Stimulated activated CD4-positive, alpha-beta T cell treated with anti-CD3 and anti-CD28 coated beads, Interleukin-4, amount 100 ng/mL, for 1 hour (primary cell): Measurements from ENCODE around the gene STK24.

Source experiments
- DNase-seq: peaks from one replicate; pipeline ENCODE4 v3.0.0-alpha.2; 2020

STK24 gene

DNA sequence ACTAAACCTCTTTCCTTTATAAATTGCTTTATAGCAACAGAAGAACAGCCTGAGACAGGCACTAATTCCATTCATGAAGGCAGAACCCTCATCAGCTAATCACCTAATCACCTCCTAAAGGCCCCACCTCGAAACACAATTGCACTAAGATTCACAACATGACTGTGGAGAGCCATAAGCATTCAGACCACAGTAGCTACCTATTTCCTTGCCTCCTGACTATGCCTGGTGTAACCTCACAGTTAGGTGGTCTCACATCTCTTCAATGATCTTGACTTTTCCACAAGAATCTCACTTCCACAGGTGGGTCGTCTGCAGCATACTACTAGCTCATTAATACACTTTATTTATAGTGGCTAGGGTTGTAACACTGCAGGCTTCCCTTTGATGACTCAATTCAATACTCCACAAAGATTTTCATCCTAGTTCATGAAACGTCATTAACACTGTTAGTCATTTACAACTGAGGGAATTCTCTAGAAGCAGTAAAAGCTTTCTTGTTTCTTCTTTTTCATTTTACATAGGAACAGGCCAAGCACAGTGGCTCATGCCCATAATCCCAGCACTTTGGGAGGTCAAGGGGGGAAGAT is 27.1 kb downstream of the STK24 start:
- no peak for DNase-seq

DNA sequence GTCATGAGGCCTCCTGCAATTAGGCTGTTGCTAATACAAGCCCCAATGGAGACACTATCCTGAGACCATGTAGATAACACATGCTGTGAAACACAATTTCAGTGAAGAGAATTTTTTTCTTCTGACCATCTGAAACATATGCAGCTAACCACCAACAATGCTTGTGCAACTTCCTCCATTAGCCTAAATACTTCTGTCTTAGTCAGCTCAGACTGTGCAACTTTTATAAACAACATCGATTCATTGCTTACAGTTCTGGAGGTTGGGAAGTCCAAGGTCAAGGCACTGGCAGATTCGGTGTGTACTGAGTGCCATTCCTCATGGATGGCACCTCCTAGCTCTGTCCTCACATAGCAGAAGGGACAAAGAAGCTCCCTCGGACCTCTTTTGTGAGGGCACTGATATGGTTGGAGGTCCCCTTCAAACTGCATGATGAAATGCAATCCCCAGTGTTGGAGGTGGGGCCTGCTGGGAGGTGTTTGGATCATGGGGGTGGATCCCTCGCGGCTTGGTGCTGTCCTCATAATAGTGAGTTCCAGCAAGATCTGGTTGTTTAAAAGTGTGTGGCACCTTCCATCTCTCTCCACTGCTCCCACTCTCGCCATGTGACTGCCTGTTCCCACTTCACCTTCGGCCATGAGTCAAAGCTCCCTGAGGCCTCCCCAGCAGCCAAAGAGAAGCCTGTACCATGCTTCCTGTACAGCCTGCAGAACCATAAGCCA is 27.7 kb downstream of the STK24 start:
- DNase-seq: no peak

DNA sequence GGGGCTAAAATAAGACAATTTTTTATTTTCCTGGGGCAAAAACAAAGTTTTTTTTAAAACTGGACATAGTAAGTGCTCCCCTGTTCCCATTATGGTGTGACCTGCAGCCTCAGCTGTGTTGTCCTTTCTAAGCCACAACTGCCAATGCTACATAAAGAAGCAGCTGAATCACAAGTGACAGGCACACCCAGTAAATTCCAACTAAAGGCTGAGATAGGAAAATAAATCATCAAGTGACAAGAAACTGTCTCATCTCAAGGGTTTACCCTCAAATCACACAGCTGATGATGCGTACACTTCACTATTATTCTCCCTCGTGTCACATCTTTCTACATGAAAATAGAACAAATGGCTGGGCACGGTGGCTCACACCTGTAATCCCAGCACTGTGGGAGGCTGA is 28.7 kb downstream of the STK24 start:
- no peak for DNase-seq

DNA sequence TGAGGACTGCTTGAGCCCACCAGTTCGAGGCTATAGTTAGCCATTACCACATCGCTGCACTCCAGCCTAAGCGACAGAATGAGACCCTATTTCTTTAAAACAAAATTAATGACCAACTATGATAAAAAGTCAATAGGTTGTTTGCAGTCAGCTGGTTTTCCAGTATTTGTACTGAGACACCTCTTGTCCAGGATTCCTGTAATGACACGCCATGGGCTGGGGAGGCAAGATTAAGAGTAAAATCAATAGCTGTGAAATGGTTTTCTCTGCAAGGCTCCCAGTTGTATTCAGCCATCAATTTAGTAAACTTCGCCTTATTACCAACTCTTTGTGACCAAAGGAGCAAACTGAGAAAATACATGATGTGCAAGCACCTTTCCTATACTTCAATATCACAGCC is 29.5 kb downstream of the STK24 start:
- no peak for DNase-seq

DNA sequence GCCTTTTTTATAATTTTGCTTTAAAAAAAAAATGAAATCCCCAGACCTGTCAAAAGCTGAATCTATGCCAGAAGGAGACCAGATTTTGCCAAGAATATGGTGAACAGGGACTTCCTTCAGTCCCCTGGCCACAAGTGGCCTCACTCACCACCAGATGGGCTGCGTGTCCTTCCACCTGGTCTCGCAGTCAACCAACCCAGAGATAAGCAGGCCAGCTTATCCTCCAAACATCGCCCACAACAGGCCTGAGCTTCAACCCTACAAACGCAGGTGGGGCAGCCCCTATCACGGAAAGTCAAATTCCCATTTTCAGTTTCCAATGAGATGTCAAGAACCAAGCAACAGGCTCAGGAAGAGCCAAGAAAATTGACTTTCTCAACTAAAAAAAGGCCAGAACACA is 30.5 kb downstream of the STK24 start:
- no peak for DNase-seq

DNA sequence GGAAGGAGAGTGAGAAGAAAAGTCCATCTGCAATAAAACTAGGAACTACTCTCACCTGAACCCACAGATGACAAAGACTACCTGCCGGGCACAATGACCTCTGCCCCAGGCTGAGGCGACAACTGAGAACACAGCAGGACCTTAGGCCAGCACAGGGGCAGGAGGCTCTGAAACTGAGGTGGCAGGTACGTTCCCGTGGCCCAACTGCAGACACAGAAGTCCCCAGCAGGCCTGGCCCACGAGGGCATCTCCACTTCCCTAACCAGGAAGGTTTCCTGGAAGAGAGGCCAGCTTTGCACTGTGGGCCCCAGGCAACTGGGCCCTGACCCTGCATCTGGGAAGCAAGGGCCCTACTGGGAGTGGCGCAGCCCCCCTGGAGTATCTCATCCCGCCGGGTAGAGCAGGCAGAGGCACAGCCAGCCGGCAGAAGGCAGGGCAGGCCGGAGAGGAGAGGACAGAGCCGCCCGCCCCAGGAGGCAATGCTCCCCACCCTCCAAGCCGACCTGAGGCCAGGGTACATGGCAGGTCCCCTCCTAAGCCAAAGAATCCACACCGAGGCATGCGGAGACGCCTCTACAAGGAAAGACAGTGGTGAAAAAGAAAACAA is 32.7 kb downstream of the STK24 start:
- no peak for DNase-seq

DNA sequence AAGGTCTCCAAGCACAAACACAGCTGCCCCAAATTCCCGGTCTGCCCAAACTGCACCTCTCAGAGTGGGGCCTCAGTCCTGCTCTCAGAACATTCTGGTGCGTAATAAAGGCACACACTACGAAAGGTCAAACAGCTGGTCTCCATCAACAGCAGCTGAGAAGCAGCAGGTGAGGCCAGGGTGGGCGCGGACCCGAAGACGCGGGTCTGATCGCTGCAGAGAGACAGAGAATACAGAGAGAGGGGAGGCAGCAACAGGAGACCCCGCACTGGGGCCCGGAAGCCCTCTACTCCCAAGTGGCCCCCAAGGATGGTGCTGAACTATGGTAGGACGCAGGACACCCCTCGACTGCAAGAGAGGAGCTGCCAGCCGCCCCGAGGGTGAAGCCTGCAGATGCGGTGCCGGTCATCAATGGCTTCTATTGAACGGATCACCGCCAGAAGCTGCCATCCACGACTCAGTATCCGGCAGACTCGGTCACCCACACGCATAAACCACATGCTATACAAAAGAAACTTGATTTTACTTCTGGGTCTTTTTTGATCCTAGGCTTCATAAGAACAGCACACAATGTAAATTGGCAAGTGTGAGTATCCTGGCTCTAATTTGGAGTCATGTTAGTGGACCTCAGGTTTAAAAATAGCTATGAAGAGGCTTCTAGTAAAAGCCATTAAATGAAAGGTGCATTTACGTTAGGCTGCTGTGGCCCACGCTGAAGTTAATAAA is 33.4 kb downstream of the STK24 start:
- DNase-seq: no peak

DNA sequence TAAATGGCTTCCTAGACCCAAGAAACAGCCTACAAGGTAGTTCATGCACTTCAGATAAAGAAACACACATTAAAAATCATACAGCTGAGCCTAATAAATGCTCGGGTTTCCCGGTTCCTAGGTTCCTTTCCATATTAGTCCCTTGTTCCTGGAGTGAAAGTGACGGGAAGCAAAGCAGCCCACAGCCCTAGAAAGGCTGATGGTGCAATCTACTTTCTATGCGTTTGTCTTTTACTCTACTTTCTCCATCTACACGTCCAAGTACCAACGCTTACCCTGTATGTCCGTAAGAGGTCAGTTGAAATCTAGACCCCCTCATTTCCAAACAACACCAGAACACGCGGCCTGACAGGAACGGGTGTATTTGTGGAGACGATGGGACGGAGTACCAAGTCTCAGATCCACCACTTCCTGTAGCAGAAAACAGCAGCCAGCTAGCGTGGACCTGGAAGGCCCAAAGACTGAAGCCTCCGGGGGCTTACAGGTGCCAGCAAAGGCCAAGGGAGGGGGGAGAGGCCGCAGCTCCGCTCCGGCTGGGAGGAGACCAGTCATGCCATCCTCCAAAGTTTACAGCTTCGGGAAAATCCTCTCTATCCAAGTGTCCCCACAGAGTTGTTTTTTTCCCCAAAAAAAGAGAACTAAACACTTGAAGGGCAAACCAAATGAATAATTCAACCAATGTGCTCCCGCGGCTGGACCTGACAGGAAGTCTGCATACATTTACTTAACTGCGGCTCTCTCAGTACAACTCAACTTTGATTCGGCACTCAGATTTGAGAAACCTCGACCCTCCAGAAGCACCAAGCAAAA is 34.1 kb downstream of the STK24 start:
- no peak for DNase-seq

DNA sequence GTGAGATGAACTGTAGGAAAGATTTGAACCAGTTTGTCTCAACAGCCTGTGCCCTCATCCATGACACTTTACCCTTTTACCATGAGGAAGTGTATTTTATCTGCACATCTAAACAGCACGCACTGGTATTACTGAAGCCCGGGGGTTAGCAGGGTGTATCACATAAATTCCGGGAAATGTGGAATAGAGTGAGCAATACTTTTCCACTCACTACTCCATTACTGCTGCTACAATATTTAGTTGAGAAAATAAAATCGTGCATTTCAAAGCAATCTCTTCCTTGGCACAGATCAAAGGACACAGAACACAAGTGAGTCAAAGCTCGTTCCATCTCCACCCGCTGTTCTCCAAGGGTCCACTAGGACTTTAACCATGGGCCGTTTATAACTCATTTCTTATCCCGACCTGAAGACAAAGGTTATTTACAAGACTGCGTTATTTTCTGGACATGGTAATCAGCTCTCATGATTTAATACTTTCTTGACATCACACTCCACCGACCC is 35.2 kb downstream of the STK24 start:
- DNase-seq: no peak

DNA sequence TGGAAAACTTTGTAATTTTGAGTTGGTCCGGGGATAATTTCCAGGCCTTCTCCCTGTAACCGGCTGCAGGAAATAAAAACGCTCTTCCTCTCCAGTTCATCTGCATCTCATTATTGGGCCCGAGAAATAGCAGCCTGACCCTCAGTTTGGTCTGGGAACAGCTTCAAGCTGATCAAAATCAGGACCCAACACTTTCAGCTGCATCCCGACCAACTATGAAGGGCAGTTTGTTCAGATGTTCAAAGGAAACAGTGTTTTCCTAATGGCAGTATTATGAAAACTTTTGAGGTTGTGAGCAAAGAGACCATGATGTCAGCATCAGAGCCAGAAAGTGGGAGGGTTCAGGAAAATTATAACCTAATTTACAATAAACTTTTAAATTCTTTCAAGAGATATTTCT is 35.7 kb downstream of the STK24 start:
- DNase-seq: no peak

DNA sequence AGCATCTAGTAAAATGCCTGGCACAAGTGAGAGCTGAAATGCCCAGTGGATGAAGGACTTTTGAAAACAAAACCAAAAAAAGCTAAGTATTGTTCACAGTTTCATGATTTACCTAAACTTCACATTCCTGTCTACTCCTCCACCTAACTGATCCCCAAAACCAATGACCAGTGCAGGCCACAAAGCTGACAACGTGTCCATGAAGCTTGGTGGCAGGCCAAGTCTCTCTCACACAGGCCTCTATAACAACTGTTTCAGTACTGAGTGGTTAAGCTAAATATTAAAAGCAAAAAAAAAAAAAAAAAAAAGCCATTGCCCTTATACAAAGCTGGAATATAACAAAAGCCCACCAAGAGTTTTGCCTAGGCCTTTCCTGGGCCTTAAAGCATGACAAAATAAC is 36.4 kb downstream of the STK24 start:
- no peak for DNase-seq

DNA sequence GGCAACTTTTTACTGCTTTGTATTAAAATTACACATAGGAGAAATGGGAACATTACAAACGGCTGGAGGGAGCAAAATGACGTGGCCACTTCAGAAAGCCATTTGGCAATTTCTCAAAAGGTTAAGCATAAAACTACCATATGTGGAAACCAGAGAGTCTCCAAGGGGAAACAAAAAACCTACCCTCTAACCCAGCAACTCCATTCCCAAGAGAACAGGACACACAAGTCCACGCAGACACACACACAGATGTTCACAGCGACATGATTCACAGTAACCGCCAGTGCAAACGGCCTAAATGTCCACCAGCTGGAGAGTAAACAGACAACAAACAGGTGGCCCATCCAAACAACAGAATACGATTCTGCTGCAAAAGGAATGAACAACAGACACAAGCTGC is 37.2 kb downstream of the STK24 start:
- no peak for DNase-seq

DNA sequence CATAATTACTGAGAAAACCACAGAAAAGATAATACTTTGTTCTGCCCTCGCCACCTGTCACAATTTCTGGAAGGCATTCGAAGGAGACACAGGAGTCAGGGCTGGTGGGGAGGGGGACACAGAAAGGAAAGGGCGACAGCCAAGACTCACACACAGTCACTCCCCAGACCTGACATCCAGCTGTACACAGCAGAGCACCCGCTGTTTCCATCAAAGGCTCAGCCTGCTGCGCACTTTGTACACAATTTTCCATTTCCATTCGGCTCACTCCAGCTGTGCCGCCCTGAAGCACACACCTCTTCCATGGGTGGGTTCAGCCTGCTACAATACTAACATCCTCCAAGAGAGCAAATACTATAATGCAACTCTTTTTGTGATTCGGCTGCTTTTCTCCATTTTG is 38.0 kb downstream of the STK24 start:
- no peak for DNase-seq

DNA sequence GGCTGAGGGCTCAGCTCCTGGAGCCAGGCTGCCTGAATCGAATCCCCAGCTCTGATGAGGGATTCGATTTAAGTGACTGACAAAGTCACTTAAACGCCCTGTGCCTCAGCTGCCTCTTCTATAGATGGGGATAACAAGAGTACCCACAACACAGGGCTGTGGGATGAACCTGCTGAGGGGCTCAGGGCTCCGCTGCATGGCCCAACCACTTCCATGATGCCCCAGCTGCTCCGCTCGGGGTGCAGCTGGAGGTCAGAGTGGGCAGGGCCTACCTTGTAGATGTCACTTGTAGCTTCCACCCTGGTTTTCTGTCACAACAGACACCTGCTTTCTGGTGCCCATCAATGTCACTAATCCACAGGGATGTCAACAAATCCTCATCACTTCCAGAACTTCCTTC is 39.2 kb downstream of the STK24 start:
- no peak for DNase-seq

DNA sequence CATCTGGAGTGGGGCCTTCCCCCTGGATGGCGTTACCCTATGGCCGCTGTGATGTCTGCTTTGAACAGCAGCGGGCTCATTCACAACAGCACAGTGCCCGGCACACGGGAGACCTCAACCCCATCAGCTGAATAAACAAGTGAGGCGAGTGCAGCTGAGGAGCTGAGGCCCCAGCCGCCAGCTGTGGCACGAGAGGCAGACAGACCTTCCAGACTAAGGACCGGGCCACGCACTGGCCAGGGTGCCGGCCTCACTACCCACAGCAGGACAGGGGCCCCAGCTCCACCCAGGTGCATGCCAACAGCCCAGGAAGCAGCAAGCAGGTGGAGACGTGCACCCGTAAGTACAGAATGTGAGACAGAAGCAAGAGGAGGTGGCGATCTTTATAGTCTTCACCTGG is 39.6 kb downstream of the STK24 start:
- DNase-seq: no peak

DNA sequence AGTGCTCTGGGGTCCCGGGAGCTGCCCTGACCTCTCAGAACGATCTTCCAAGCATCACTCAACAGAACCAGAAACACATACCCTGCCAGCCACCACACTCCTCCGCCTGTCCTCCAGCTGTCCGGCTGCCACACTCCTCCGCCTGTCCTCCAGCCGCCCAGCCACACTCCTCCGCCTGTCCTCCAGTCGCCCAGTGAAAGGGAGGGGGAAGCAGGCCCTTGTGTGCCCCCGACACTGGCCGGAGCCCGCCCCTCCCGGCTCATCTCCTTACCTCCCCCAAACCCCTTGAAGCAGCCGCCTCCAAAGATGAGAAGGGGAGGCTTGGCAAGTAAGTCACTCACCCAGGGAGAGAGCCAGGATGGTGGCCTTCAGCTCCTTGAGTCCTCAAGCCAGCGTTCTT is 40.2 kb downstream of the STK24 start:
- DNase-seq: no peak

DNA sequence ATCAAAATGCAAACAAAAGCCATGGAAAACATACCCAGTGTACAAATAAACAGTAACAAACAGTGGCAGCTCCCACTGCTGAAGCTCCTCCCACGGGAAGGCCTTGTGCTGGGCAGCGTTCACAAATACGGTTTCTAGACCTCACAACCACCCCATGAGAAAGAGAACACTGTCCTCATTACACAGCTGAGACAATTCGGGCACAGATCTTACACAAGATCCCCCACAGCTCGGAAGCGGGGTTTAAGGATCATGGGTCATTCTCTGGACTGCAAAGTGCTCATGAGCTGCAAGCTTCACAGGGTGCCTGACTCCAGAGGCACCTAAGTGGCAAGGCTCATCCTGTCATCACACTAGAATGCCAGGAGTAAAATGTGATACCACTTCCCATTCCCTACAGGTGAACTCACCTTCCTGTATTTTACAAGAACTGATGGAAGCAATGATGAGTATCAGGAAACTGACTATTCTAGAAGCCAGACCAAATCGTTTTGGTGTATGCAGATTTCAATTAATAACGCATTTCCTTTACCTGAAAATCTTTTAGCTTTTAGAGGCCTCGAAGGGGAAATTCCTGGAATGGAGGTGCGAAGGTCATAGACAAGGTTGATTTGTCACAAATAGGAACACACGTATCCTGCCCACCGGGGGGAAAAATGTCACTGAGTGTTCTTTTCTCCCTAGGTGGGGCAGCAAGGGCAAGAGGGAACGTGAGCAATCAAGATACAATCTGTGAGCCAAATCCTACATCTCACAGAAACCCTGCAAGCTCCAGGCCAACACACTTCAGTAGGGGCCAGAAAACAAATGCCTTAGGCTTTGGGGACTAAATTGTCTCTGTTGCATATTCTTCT is 41.2 kb downstream of the STK24 start:
- no peak for DNase-seq

DNA sequence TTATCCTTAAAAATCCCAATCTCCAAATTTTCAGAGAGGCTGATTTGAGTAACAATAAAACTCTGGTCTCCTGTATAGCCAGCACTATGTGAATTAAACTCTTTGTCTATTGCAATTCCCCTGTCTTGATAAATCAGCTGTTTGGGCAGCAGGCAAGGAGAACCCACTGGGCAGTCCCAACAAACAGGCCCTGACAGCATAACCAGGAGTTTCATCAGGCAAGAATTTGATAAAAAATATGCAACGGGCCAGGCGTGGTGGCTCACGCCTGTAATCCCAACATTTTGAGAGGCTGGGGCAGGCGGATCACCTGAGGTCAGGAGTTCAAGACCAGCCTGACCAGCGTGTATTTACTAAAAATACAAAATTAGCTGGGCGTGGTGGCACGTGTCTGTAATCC is 42.1 kb downstream of the STK24 start:
- DNase-seq: no peak

DNA sequence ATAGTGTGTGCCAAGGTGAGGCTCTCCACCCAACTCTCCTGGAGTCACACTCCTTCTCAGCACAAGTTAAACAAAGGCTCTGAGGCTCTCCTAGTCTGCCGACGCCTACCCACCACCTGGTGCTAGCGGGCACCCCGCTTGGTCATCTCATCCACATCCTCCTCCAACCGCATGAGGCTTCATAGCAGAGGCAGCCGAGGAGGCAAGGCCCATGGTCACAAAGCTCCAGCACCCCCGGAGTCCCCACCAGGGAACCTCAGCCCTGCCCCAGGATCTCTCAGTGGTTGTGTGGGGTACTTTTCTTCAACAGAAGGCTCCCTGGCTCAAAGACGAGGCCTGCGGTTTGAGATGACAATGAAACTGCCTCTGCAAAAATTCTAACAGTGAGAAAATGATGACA is 43.0 kb downstream of the STK24 start:
- no peak for DNase-seq

DNA sequence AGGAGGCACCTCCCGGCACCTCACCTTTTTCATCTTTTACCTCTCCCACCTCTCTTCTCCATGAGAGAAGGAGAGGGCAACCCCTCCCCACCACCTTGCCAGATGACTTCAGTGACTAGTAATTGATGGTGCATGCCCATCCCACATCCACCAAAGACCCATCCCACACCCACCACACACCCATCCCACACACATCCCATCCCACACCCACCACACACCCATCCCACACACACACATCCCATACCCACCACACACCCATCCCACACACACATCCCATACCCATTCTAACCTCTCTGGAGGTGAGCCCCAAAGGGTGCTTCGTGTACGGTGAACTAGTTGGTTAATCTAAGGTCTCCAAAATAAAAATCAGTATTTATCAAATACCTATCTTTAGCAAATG is 44.7 kb downstream of the STK24 start:
- DNase-seq: no peak

DNA sequence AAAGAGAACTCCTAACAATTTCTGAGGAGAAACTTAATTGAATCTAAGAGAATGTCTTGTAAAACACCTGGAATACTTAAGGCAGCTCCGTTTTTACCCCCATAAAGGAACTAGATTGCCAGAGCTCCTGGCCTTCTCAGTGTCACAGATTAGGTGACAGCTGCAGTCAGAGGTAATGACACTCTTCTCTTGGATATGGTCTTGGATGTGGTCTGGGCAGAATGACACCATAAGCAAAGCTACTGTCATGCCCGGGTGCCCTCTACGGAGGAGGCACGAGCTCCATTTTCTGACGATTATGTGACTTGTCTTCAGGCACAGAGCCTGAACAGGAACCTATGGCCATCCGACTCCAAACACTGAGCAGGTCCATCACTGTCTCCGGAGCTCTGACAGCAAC is 46.7 kb downstream of the STK24 start:
- DNase-seq: no peak

DNA sequence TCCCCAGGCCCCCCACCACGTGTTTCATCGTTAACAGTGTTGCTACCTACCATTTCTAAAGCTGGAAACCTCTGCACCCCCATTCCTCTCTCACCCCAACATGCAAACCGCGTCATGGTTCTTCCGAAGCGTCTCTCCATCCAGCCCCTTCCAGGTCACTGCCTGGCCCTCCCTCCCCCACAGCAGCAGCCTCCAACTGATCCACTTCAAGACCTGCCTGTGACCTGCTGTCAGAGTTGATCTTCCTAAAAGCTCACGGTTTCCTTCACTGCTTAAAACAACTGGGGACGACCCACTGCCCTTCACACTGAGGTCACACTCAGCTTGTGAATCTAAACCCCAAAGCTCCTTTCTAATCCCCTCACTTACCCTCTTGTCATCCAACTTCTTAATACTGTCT is 47.7 kb downstream of the STK24 start:
- no peak for DNase-seq
